OCI-LY1 (cell line): Measurements from ENCODE around the gene NOS1.
A peak's percentile ranks its signal among the peaks of the same experiment; 100 is the strongest.
"Not testable (repeated sequence)": the region's sequence is repeated elsewhere in the genome, so short reads cannot be mapped to it uniquely, and the experiment has no call there.

Experiments used
- H2AFZ ChIP-seq: fragments of 200-600 bp; sonication (generic), shearing (Covaris generic); 2 replicates; pipeline ENCODE4 v1.6.0; 2014; ENCODE audit warnings: antibody characterized with exemption, mild to moderate bottlenecking, low read length
- H3F3A ChIP-seq: fragments of 200-600 bp; sonication (generic), shearing (Covaris generic); 2 replicates; pipeline ENCODE4 v1.6.0; 2014; ENCODE audit warnings: mild to moderate bottlenecking, antibody characterized with exemption, low read length, moderate library complexity; ENCODE audit not compliant: insufficient read depth
- H3K27ac ChIP-seq: fragments of 200-600 bp; sonication (generic); 2 replicates; pipeline ENCODE4 v1.5.1; 2014; ENCODE audit warnings: low read length, mixed run types, mild to moderate bottlenecking, low read depth; ENCODE audit not compliant: poor library complexity, severe bottlenecking
- H3K27me3 ChIP-seq: fragments of 200-600 bp; sonication (generic); 2 replicates; pipeline ENCODE4 v1.6.0; 2014; ENCODE audit warnings: antibody characterized with exemption, mild to moderate bottlenecking, low read length, moderate library complexity; ENCODE audit not compliant: insufficient read depth
- H3K36me3 ChIP-seq: fragments of 200-600 bp; sonication (generic); 2 replicates; pipeline ENCODE4 v1.6.1; 2014; ENCODE audit warnings: mild to moderate bottlenecking, antibody characterized with exemption, low read length, moderate library complexity, mixed read lengths; ENCODE audit not compliant: insufficient read depth
- H3K4me1 ChIP-seq: fragments of 200-600 bp; sonication (generic); 2 replicates; pipeline ENCODE4 v1.5.1; 2014; ENCODE audit warnings: mild to moderate bottlenecking, low read length, moderate library complexity; ENCODE audit not compliant: insufficient read depth, severe bottlenecking
- H3K4me2 ChIP-seq: fragments of 200-600 bp; sonication (generic), shearing (Covaris generic); 2 replicates; pipeline ENCODE4 v1.6.1; 2014; ENCODE audit warnings: low read length
- H3K4me3 ChIP-seq: fragments of 200-600 bp; sonication (generic); 2 replicates; pipeline ENCODE4 v1.5.1; 2014; ENCODE audit warnings: low read length, low read depth, mild to moderate bottlenecking, mixed read lengths; ENCODE audit not compliant: poor library complexity, severe bottlenecking
- H3K79me2 ChIP-seq: fragments of 200-600 bp; shearing (Covaris generic); 2 replicates; pipeline ENCODE4 v1.6.1; 2016; ENCODE audit warnings: mixed run types, low read length, mixed read lengths; ENCODE audit not compliant: insufficient read depth
- H3K9ac ChIP-seq: fragments of 200-600 bp; sonication (generic), shearing (Covaris generic); 2 replicates; pipeline ENCODE4 v1.6.1; 2014; ENCODE audit warnings: mild to moderate bottlenecking, low read length, mixed read lengths
- H3K9me2 ChIP-seq: fragments of 200-600 bp; sonication (generic), shearing (Covaris generic); 2 replicates; pipeline ENCODE4 v1.6.1; 2014; ENCODE audit warnings: low read depth, mild to moderate bottlenecking, low read length, mixed read lengths
- H3K9me3 ChIP-seq: fragments of 200-600 bp; shearing (Covaris generic); 2 replicates; pipeline ENCODE4 v1.6.1; 2014; ENCODE audit warnings: low read length, mixed read lengths
- H4K20me1 ChIP-seq: fragments of 200-600 bp; sonication (generic), shearing (Covaris generic); 2 replicates; pipeline ENCODE4 v1.6.0; 2016; ENCODE audit warnings: mild to moderate bottlenecking, low read length; ENCODE audit not compliant: insufficient read depth
- CTCF ChIP-seq: fragments of 200-600 bp; sonication (generic), shearing (Covaris generic); IDR thresholded peaks from 2 replicates; pipeline ENCODE4 v1.5.1; 2017; ENCODE audit warnings: mild to moderate bottlenecking, antibody characterized with exemption, low read length, moderate library complexity, mixed read lengths
- EZH2 ChIP-seq: fragments of 200-600 bp; sonication (generic), shearing (Covaris generic); IDR thresholded peaks from 2 replicates; pipeline ENCODE4 v1.8.0; 2017; ENCODE audit warnings: borderline replicate concordance, mixed run types, mild to moderate bottlenecking, antibody characterized with exemption, low read length, moderate library complexity, mixed read lengths

The NOS1 gene

GRCh38 chr12:117370588-117370987 lies 9.2 kb upstream of the NOS1 start:
- no peak overlapping the region for H3K9ac ChIP-seq
- no peak overlapping the region for H3K4me3 ChIP-seq
- no peaks in the 10 kb centered on the region for H3K36me3 ChIP-seq
- no peaks in the 10 kb centered on the region for H4K20me1 ChIP-seq
- no peaks in the 10 kb centered on the region for H3K4me1 ChIP-seq
- no peaks in the 10 kb centered on the region for H3K27me3 ChIP-seq
- no peaks in the 10 kb centered on the region for H3K9me3 ChIP-seq
- no peaks in the 10 kb centered on the region for H3F3A ChIP-seq
- H2AFZ ChIP-seq = no peak overlapping the region
- H3K79me2 ChIP-seq = no peaks in the 10 kb centered on the region
- H3K27ac ChIP-seq = no peak overlapping the region
- TF ChIP-seq EZH2 (no peak), CTCF (no peak)
- no peaks in the 10 kb centered on the region for H3K9me2 ChIP-seq
- no peak overlapping the region for H3K4me2 ChIP-seq

GRCh38 chr12:117370000-117370399 lies 8.6 kb upstream of the NOS1 start:
- not testable (repeated sequence) for H3K4me2 ChIP-seq, H3F3A ChIP-seq, H3K4me1 ChIP-seq, H3K27ac ChIP-seq, H3K27me3 ChIP-seq, H3K9me2 ChIP-seq, H4K20me1 ChIP-seq, H3K9me3 ChIP-seq, H3K9ac ChIP-seq, H3K4me3 ChIP-seq, H3K36me3 ChIP-seq, H2AFZ ChIP-seq, H3K79me2 ChIP-seq

- Histone ChIP-seq H3K27me3 (no peaks in the 10 kb centered on the region), H3K4me2 (no peak overlapping the region), H3K4me3 (no peak overlapping the region), H3K9me3 (no peaks in the 10 kb centered on the region), H3K79me2 (no peaks in the 10 kb centered on the region), H3K9me2 (no peaks in the 10 kb centered on the region), H3F3A (no peaks in the 10 kb centered on the region), H3K4me1 (no peaks in the 10 kb centered on the region), H3K36me3 (no peaks in the 10 kb centered on the region), H4K20me1 (no peaks in the 10 kb centered on the region), H3K9ac (no peak overlapping the region), H3K27ac (no peak overlapping the region), H2AFZ (no peak overlapping the region)
- TF ChIP-seq CTCF = peak; percentile 90
- no peak for TF ChIP-seq EZH2
These were observed 5.7 kb upstream of the NOS1 start for GRCh38 chr12:117367006-117367638.

GRCh38 chr12:117365049-117365616 lies 3.7 kb upstream of the NOS1 start:
- Histone ChIP-seq H4K20me1 (no peaks in the 10 kb centered on the region), H3K9me3 (no peaks in the 10 kb centered on the region), H3K79me2 (no peaks in the 10 kb centered on the region), H3K27ac (no peak overlapping the region), H3K9me2 (no peaks in the 10 kb centered on the region), H3F3A (no peaks in the 10 kb centered on the region), H2AFZ (no peak overlapping the region), H3K4me2 (no peak overlapping the region), H3K27me3 (no peaks in the 10 kb centered on the region), H3K4me3 (no peak overlapping the region), H3K9ac (no peak overlapping the region), H3K36me3 (no peaks in the 10 kb centered on the region), H3K4me1 (no peaks in the 10 kb centered on the region)
- TF ChIP-seq CTCF (no peak), EZH2 (no peak)
